ENCODE results near the gene PIM2. TPM values are rescaled to one million over a fixed set of nuclear protein-coding genes. Genes with fewer than 3 reads are reported as not detected.
"Not testable (repeated sequence)": the region's sequence is repeated elsewhere in the genome, so short reads cannot be mapped to it uniquely, and the experiment has no call there.

PIM2 gene
- polyA plus RNA-seq, 1 donor = 6.6 TPM

DNA sequence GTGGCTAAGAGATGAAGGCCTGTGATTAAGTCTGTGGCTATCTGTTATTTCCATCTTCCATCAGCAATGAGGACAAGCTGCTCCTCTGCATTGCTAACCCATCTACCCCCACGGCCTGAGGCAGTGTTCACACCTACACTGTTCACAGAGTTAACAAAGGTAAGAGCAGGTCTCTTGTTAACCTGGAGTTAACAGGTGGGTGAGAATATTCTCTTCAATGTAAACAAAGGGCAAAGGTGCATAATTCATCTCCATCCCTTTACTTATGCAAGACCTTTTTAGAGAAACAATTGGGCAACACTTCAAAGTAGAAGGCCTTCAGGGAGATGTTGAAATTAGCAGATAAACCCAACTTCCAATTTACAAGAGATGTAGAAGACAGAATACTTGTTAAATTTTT lies 10.2 kb downstream of the PIM2 start:
- DNase-seq = no peak

DNA sequence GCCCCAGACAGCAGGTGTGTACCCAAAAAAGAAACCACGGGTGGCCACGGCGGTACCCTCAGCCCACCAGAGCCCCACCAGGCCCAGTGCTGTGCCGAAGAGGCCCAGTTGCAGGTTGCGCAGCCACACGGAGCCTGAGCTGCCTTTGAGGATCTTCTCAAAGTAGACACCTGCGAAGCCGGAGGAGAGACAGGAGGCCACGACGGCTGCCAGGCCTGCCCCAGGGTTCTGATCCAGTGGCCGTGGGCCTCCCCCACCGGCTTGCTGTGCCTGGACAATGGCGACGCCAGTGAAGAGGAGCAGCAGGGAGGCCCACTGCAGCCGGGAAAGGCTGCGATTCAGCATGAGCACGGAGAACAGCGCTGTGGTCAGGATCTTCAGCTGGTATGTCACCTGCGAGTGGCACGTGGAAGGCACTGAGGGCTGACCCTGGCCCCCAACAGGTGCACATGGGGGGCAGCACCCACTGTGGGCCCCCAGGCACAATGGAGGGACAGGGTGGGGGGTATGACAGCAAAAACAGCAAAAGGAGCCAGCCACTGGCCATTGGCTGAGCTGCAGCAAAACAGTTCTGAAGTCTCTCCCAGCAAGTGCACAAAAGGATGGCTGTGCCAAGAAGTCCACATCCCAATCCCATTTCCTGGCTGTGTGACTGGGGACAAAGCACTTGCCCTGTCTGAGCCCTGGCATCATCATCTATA lies 13.6 kb downstream of the PIM2 start:
- no peak for DNase-seq

DNA sequence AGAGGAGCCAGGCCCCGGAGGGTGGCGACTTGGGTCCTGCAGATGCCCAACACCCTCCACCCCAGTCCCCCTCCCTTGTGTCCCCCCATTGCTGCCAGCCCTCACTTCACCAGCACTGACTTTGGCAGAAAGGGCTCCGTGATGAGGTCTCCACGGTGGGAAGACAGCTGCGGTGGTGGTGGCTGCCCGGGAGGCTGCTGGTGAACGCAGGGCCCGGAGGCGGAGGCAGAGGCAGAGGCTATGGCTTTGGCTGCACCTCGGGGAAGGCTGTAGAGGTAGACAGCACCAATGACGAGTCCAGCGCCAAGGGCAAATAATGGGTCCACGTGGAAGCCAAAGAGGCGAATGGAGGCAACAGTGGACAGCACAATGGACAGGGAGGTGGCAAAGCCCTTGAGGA lies 14.2 kb downstream of the PIM2 start:
- DNase-seq = no peak

DNA sequence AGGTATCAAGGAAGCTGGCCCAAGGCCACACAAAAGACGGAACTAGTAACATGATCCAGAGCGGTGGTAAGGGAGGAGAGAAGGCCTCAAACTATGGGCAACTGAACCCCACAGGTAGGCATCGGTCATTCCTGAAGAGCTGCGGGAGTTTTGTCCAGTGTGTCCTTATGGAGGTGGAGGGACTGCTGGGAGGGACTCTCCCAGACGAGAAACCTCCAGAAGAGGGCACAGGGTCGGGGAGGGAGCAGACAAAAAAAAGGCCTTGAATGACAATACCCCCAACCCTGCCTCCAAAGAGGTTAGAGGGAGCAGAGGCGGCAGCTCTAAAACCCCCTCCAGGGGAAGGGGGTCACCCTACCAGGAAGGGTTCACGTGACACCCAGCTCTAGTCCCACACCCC lies 14.6 kb downstream of the PIM2 start:
- no peak for DNase-seq

DNA sequence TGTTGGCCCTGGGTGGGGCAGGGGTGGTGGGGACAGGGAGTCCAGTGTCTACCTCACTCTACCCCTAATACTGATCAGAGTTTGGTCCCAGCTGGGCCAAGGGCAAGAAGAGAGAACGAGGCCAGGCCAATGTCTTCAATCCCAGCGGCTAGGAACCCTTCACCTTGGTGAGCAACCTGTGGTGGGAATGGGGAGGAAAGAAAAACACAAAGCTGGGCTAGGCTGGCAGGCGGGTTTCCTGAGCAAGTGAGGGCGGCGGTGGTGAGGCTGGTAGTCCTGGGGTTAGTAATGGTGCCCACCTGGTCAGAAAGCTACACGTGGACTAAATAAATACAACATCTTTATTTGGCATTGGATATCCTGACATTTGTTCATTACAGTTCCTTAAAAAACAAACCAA lies 15.5 kb downstream of the PIM2 start:
- no peak for DNase-seq

DNA sequence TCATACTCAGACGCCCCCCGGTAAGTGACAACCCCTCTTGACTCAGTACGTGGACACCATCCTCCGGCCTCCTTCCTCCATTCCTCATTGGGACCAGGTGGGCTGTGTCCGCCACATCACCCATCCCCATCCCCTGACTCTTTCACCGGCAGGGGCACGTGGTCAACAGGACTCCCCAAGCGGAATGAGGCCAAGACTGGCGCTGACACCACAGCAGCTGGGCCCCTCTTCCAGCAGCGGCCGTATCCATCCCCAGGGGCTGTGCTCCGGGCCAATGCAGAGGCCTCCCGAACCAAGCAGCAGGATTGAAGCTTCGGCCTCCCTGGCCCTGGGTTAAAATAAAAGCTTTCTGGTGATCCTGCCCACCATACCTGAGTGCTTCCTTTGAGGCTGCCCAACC lies 16.0 kb downstream of the PIM2 start:
- DNase-seq = no peak

DNA sequence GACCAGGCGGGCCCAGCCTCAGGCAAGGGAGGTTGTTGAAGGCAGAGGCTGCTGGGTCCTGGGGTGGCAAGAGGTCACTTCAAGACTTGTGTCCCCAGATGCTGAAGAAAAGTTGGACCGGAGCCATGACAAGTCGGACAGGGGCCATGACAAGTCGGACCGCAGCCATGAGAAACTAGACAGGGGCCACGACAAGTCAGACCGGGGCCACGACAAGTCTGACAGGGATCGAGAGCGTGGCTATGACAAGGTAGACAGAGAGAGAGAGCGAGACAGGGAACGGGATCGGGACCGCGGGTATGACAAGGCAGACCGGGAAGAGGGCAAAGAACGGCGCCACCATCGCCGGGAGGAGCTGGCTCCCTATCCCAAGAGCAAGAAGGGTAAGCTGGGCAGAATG lies 16.7 kb downstream of the PIM2 start:
- DNase-seq = no peak

DNA sequence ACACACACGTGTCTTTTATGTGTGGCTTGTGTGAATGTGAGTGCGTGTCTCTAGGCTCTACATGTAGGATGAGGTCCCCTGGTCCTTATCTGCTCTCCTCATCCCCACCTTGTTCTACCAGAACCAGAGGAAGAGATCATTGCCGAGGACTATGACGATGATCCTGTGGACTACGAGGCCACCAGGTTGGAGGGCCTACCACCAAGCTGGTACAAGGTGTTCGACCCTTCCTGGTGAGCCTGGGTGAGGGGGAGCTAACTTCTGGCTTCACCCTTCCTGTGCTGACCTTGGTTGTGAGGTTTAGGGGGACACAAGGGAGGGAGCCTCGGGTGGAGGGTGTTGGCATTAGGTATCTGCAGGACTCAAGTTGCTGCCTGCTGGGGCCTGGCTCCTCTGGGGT lies 17.8 kb downstream of the PIM2 start:
- DNase-seq = no peak

DNA sequence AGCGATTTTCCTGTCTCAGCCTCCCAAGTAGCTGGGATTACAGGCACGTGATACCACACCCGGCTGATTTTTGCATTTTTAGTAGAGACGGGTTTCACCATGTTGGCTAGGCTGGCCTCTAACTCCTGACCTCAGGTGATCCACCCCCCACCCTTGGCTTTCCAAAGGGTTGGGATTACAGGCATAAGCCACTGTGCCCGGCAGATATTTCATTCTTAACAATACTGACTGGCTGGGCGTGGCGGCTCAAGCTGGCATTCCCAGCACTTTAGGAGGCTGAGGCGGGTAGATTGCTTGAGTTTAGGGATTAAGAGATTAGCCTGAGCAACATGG lies 19.8 kb downstream of the PIM2 start:
- DNase-seq = no peak

DNA sequence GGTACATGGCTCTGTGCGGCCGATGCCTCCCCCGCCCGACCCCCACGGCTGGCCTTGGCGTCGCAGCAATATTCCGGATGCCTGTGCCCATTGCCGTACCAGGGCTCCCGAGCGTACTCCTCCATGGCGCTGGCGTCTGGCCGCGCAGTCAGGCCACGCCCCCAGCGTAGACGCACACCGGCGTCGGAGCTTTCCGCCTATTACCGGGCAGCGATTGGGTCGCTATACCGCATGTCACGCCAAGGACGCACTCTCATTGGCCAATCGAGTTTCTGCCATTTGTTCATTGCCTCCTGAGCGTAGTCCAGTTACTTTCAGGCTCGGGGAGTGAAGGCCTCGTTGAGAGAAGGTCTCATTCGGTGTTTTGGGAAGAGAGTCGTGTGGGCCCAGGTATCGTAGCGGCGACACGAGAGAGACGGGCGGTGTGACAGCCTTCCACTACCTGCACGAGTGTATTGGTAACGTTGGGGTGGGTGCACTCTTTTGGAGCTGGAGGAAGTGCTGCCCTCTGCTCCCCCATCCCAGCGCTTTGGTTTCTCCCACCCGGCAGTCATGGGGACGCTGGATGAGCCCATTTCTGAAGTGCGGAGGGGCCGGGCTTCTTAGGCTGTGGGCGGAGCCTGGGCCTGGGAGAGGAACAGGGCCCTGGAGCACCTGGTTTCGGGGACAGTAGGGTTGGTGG lies 21.1 kb downstream of the PIM2 start, which contains the start of the genes PQBP1 and TIMM17B:
PQBP1 (plus strand) TSS at position 306 of the 682 bp plus-strand sequence. CDS start 580 bp downstream, outside the sequence.
TIMM17B (minus strand) TSS at position 144 of the 682 bp plus-strand sequence; CDS start at position 125, 19 bp downstream.
- peak; percentile 88 for DNase-seq

DNA sequence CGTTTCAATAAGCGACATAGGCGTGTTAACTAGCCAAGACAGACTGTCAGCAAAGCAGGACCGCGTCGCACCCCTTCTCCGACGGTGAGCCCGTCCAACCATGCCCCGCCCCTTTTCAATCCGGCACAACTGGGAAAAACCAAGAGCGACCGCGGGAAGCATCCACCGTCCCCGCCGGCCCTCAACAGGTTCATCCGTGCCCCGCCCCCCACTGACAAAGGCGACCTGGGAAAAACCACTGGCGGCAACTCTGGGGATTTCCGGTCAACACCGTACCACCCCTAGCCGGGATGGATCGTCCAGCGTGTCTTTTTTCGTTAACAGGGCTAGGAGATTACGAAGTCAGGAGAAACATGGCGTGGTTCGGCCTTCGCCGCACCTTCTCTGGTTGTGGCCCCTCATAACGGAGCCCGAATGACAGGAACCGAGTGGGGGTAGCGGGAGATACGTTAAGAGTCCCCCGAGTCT lies 21.6 kb downstream of the PIM2 start:
- DNase-seq = peak; percentile 66

DNA sequence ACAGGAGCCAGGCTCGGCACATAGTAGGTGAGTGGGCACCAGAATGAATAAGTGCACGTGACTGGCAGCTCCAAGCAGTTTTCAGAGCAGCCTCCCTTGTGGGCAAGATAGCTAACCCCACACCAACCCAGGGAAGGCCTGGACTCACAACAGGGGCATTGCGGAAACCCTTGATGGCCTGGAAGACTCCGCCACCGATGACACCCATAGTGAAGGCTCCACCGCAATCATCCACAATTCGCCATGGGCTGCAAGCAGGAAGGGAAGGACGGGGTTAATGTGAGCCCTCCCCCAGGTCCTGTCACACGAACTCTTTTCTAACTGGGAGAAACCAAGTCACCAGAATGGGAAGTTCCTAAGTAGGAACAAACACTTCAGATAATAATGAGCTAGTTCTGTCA lies 22.2 kb downstream of the PIM2 start:
- no peak for DNase-seq

DNA sequence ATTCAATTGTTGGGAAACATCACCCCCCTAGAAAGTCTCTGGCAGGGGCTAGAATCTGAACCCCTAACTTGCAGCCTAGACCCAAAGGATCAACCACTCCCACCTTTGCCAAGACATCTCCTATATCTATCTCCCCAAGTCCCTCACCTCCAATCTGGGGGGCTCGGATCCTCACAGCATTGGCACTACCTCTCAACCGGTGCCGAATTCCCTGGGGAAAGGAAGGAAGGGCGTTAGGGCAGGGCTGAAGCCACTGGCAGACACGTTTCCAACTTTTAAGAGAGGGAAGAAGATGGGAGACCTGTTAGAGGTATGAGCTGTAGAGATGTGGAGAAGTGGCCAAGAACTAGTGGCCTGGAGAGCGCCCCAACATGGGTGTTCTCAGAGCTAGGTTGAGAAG lies 23.9 kb downstream of the PIM2 start:
- DNase-seq = no peak

DNA sequence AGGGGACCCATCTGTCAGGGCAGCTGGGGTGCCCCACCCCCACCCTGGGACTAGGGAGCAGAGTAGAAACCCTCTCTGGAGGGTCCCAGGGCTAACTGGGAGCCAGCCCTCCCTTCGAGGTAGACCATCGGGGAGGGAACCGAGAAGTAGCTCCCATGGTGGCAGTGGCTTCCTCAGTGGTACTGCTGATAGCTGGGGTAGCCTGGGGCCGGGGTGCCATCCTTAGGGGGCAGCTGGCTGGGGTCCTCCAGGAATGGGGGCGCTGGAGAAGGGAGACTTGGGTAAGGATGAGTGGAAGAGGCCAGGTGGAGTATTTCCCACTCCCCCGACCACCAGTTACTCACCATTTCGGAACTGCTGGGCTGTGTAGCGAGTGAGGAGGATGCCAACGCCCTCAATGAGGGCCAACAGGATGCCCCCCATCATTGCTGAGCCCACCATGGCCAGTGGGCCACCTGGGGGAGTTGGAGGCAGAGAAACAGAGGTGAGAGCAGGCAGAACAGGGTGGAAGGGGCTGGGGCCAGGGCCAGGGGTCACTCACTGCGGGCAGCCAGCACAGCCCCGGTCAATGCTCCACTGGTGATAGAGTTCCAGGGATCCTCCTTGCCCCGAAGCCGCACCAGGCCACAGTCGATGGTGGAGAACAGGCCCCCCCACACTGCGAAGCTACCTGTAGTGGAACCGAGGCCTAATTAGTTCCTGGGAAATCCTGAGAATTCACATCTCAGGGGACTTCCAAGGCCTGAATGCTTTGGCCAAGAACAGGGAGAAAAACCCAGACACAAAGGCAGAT lies 25.1 kb downstream of the PIM2 start:
- DNase-seq = no peak

DNA sequence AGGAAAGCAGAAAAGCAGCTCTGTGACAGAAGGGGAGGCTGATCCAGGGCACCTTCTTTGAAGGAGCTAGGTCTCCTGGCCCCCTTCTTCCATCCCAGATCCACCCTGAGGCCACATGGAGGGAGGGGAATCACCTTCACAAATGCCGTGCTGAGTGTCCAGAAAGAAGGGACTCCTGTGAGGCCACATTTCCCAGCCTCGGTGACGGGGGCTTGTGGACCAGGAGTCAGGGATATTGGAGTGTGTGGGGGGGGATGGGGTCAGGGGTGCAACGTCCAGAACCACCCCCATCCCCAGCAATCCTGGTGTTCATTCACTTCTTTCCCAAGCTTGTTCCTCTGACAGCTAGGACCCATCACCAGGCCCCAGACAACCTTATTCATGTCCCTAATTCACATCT lies 25.9 kb downstream of the PIM2 start:
- no peak for DNase-seq

DNA sequence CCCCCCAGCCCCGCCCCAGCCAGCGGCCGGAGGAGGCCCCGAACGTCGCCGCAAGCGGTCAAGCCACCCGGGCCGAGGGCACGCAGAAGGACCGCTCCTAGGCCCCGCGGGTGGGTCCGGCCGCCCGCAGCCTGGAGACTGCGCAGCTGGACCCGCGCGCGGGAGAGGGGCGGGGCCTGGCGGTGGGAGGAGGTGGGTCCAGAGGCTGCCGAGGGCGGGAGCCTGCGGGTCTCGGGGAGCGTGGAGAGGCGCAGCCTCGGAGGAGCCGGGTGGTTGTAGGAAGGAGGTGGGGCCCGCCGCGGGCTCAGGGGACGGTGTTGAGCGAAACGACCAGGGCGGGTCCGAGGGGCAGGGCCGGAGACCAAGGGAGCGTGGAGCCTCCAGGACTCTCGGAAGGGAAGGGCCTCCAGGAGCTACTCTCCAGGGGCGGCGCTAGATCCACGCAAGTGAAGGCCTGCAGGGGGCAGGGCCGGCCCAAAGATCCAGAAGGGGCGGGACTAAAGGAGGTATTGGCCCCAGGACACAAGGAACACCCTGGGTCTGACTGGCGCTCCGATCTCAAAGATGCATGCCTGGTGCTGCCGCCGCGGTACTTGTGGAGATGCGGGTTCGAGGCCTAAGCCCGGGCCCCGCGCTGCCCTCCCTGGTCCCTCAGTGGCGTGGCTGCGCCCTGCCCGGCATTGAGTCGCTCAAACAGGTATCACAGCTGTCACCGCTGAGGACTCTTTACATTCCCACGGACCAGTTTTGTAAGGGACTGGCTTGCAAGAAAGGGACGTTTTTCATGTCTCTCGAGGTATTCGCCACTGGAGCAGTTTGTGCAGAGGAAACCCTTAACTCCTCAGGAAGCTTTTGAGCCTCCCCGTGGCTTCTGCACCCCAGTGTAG lies 27.2 kb downstream of the PIM2 start:
- DNase-seq = peak; percentile 77

DNA sequence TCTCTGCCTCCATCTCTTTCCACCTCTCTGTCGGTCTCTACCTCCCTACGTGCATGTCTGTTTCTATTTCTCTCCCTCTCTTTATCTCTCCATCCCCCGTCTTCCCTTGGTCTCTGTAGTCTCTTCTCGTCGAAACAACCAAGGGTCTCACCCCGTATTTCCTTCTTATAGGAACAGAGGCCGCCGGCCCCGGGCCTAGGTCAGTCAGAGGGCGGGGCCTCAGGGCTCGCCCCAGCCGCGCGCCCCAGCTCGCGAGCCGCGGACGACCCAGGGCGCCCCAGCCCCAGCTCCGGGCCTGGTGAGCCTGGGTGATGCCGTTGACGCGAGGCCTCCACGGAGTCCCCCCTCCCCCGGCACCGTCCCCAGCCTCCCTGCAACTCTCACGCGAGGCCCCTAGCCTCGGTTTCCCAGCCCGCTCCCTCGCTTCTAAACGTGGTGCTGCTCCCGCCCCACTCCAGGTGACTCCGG lies 27.9 kb downstream of the PIM2 start:
- no peak for DNase-seq

DNA sequence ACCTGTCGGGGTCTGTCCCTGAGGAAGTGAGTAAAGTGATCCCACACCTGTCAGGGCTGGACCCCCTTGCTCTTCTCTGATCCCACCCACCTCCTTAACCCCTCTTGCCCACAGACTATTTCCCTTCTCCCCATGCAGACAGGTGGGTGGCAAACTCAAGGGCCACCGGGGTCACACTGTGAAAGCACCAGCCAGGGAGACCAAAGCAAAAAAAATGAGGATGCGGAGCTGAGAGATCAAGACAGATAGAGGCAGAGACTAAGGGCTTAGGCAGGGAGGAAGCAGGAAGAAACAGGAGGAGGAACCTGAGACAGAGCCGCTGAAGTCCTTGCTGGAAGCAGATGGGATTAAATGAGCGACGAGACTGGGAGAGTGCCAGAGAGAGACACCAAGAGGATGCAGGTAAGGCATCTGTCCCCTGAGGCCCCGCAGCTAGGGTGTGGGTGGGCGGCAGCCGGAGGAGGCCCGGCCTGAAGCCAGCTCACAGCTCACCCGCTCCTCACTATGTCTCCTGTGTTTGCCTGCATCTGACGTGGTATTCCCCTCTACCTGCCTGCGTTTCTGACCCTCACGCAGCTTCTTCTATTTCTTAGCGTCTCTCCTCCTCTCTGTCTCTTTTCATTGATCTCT lies 28.4 kb downstream of the PIM2 start:
- DNase-seq = no peak

DNA sequence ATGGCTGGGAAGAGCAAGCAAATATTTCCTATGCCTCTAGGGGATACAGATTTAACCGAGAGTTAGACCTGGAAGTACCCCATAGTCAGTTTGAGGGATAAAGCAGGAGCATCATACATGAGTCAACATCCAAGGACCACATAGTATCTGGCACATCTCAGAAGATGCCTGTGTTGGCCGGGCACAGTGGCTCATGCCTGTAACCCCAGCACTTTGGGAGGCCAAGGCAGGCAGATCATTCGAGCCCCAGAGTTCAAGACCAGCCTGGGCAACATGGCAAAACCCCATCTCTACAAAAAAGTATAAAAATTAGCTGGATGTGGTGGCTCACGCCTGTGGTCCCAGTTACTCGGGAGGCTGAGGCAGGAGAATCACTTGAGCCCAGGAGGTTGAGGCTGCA lies 32.2 kb downstream of the PIM2 start:
- not testable (repeated sequence) for DNase-seq

DNA sequence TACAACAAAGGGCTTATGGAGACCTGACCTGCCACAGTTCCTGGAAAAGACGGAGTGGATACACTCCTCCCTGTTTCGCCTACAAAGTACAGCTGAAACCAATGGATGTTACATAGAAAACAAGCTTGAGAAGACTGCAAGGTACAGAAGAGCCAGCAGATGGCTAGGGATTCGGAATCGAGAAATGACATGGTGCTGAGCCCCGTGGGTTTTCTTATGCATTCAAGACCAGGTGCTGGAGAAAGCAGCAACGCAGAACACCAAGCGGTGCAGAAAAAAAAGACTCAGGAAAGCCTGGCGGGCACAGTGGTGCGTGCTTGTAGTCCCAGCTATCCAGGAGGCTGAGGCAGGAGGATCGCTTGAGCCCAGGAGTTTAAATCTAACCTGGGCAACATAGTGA lies 35.1 kb downstream of the PIM2 start:
- DNase-seq = no peak

DNA sequence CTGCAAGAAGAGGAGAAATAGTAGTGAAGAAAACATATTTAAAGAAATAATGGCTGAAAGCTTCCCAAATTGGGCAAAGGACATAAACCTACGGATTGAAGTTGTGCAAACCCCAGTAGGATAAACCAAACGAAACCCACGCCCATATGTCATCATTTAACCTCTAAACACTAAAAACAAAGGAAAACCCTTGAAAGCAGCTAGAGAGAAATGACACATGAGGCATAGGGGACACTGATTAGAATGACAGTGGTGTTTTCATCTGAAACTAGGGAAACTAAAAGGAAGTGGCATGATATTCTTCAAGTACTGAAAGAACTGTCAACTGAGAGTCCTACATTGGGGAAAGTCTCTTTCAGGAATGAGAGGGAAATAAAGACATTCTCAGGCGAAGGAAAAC lies 41.9 kb downstream of the PIM2 start:
- DNase-seq = not testable (repeated sequence)
